Measurements from ENCODE around the gene CAMK2D. TPM values are rescaled to one million over a fixed set of nuclear protein-coding genes. Genes with fewer than 3 reads are reported as not detected.

The CAMK2D gene
- total and polyA plus RNA-seq, 7 donors, result 41.2 to 183 (median 83.8) TPM

DNA sequence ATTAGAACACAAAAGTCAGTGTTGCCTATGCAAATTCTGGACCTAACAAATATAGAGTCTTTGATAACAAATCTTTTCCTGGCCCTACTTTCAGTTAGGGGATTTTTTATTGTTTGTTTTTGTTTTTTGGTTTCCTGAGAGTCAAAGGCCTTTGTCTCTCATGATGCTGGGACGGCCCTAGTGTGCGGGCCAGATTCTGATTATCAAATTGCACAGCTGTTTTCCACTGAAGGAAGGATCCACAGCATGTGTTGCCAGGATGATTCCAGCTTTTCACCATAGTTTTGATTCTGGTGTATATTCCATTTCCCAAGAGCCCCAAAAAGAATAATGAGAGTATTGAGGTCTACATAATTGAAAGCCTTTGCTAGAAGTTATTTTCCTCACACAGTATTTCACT lies 248.2 kb downstream of the CAMK2D start:
- WGBS, 3 donors, result 35 to 43% (median 39%) methylated on average over 2 of the region's 2 CpGs
- Histone ChIP-seq H3K4me1 (no peaks in the 10 kb centered on the region), H3K27me3 (ENCODE audit: insufficient read depth in 3 of 3, low read length in 2 of 3) (no peaks in the 10 kb centered on the region), H3K27ac (no peak overlapping the region), H3K4me3 (no peak overlapping the region), H3K36me3 (ENCODE audit: insufficient read depth in 1 of 2, low read depth in 1 of 2) (peaks cover 0 to 69% of the 10 kb centered on the region in 2 donors), H3K9me3 (no peaks in the 10 kb centered on the region)
- DNase-seq (no peak), ATAC-seq (no peak)
- TF ChIP-seq, protein P1, sequence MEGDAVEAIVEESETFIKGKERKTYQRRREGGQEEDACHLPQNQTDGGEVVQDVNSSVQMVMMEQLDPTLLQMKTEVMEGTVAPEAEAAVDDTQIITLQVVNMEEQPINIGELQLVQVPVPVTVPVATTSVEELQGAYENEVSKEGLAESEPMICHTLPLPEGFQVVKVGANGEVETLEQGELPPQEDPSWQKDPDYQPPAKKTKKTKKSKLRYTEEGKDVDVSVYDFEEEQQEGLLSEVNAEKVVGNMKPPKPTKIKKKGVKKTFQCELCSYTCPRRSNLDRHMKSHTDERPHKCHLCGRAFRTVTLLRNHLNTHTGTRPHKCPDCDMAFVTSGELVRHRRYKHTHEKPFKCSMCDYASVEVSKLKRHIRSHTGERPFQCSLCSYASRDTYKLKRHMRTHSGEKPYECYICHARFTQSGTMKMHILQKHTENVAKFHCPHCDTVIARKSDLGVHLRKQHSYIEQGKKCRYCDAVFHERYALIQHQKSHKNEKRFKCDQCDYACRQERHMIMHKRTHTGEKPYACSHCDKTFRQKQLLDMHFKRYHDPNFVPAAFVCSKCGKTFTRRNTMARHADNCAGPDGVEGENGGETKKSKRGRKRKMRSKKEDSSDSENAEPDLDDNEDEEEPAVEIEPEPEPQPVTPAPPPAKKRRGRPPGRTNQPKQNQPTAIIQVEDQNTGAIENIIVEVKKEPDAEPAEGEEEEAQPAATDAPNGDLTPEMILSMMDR (IDR thresholded peaks at IDR 0.05), result no peak
- intact Hi-C loops (cut with DNase I), result no loop called here

DNA sequence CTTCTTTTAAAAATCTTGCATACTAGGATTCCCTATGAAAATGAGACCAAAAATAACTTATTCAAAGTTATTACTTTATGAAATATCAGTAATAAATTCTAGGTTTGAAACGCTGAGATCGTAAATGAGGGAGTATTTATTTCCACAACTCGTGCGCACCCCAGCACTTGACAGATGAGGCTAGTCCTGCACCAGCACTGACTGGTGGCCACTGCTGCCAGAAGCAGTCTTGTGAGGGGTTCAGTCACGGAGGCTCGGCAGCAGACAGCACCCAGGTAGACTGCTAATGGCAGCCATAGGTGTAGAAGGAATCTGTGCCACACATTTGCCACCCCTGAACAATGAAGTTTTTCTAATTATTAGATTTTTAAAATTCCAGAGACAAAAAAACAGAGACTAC lies 248.7 kb downstream of the CAMK2D start:
- no peaks in the 10 kb centered on the region for H3K27me3 ChIP-seq (ENCODE audit: insufficient read depth in 3 of 3, low read length in 2 of 3)
- TF ChIP-seq, protein P1 (IDR thresholded peaks at IDR 0.05), result no peak
- H3K27ac ChIP-seq, result no peak overlapping the region
- DNase-seq (no peak), ATAC-seq (no peak)
- H3K4me3 ChIP-seq, result no peak overlapping the region
- no peaks in the 10 kb centered on the region for H3K4me1 ChIP-seq
- H3K36me3 ChIP-seq (ENCODE audit: insufficient read depth in 1 of 2, low read depth in 1 of 2), result peaks cover 0 to 73% of the 10 kb centered on the region in 2 donors
- intact Hi-C loops (cut with DNase I), result no loop called here
- whole genome bisulfite sequencing, 3 donors, result 96 to 97% (median 96%) methylated on average over 6 of the region's 6 CpGs
- H3K9me3 ChIP-seq, result no peaks in the 10 kb centered on the region

DNA sequence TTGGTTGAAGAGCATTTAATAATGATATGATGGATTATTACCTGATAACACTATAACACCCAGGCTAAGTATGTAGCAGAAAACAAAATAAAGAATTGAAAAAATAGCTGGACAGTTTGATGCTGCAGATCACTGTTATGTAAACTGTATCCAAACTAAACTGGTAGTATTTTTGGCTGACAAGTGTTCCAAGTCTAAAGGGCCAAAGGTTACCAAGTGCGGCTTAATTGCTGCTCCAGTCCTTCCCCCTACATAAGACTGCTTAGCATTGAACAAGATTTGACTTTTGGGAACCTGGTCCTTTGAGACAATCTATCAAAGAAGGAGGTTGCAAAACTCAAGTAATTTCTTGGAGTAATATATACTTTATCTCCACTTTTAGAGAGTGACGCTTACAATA lies 249.6 kb downstream of the CAMK2D start:
- Histone ChIP-seq H3K4me3 (no peak overlapping the region), H3K4me1 (no peaks in the 10 kb centered on the region), H3K36me3 (ENCODE audit: insufficient read depth in 1 of 2, low read depth in 1 of 2) (peaks cover 0 to 73% of the 10 kb centered on the region in 2 donors), H3K9me3 (no peaks in the 10 kb centered on the region), H3K27ac (no peak overlapping the region), H3K27me3 (ENCODE audit: insufficient read depth in 3 of 3, low read length in 2 of 3) (no peaks in the 10 kb centered on the region)
- DNase-seq (no peak), ATAC-seq (no peak)
- intact Hi-C loops (cut with DNase I), result no loop called here
- TF ChIP-seq, protein P1 (IDR thresholded peaks at IDR 0.05), result no peak
- WGBS, 3 donors, result 70 to 84% (median 74%) methylated on average over 2 of the region's 2 CpGs

DNA sequence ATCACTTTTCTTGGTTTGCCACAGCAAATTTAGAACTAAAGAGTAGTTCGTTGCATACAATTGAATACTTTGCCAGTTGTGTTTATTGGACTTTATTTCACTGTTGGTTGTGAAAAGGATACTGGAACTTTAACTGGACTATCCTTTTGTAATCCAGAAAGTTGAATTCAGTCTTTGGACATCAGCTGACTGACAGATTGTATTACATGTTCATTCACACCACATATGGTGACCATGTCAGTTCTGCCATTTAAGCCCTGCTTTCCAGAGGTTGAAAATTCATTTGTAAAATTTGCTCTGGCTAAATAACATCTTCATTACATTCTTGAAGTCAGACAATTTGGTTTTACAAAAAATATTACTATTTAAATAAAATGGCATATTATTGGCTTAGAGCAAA lies 251.7 kb downstream of the CAMK2D start:
- no peak overlapping the region for H3K4me3 ChIP-seq
- no peaks in the 10 kb centered on the region for H3K9me3 ChIP-seq
- intact Hi-C loops (cut with DNase I), result no loop called here
- peaks cover 0 to 75% of the 10 kb centered on the region in 2 donors for H3K36me3 ChIP-seq (ENCODE audit: insufficient read depth in 1 of 2, low read depth in 1 of 2)
- no peaks in the 10 kb centered on the region for H3K4me1 ChIP-seq
- ATAC-seq (peak in 3 of 4 donors; percentile 31 to 62 (median 61)), DNase-seq (no peak)
- WGBS, 3 donors, result 30 to 59% (median 33%) methylated on average over 1 of the region's 1 CpG
- TF ChIP-seq, protein P1 (IDR thresholded peaks at IDR 0.05), result no peak
- no peak overlapping the region for H3K27ac ChIP-seq
- H3K27me3 ChIP-seq (ENCODE audit: insufficient read depth in 3 of 3, low read length in 2 of 3), result no peaks in the 10 kb centered on the region

DNA sequence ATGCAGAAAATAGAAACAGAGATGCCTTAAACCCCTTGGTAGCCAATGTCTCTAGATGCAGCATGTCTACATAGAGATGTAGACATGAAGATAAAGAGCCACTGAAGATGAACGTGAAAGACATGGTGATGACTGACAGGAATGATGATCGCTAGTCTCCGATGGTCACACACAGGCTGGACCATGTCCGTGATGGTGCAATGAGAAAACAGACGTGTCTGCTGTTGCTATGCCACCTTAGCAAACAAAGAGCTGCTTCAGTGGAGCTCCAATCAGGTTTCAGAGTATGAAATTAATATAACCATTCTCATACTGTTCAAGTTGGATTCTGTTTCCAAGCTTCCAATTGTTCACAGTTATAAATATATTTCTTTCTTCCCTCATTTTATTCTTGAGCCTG lies 256.5 kb downstream of the CAMK2D start:
- WGBS, 3 donors, result 61 to 71% (median 67%) methylated on average over 5 of the region's 5 CpGs
- TF ChIP-seq, protein P1 (IDR thresholded peaks at IDR 0.05), result no peak
- peaks cover 0 to 47% of the 10 kb centered on the region in 2 donors for H3K36me3 ChIP-seq (ENCODE audit: insufficient read depth in 1 of 2, low read depth in 1 of 2)
- intact Hi-C loops (cut with DNase I), result no loop called here
- H3K4me1 ChIP-seq, result peaks cover 8% of the 10 kb centered on the region
- H3K4me3 ChIP-seq, result no peak overlapping the region
- no peaks in the 10 kb centered on the region for H3K27me3 ChIP-seq (ENCODE audit: insufficient read depth in 3 of 3, low read length in 2 of 3)
- DNase-seq (no peak), ATAC-seq (peak in 3 of 4 donors; percentile 63 to 94 (median 65))
- no peak overlapping the region for H3K27ac ChIP-seq
- H3K9me3 ChIP-seq, result no peaks in the 10 kb centered on the region

Measured in psoas muscle (tissue), 8 donors.